Heart right ventricle (tissue), 16 donors: ENCODE measurements around the gene NKAPL. TPM values are rescaled to one million over a fixed set of nuclear protein-coding genes. Genes with fewer than 3 reads are reported as not detected.

ENCODE experiments used
- ATAC-seq, 8 donors: fragments of 200-7000 bp; cut with Tn5 transposase; one replicate each; pipeline ENCODE4 v1.9.1; 2020; ENCODE audit warnings: mild to moderate bottlenecking in 8 of 8, moderate library complexity in 8 of 8, moderate number of reproducible peaks in 1 of 8
- DNase-seq, 2 donors: peaks; one replicate each; pipeline ENCODE4 v3.0.0-alpha.2; 2020
- H3K27ac ChIP-seq, 10 donors: fragments of 200-600 bp; sonication (generic) in 2 of 10; one replicate each; pipeline versions ENCODE4 v1.5.0 to v1.8.0; 2020 to 2022; ENCODE audit warnings: mild to moderate bottlenecking in 3 of 10
- H3K27me3 ChIP-seq, 7 donors: fragments of 200-600 bp; one replicate each; pipeline ENCODE4 v1.8.0; 2021 to 2022; ENCODE audit warnings: mild to moderate bottlenecking in 2 of 7
- H3K36me3 ChIP-seq, 9 donors: fragments of 200-600 bp; sonication (generic) in 1 of 9; one replicate each; pipeline versions ENCODE4 v1.5.0 to v1.8.0; 2020 to 2022; ENCODE audit warnings: mild to moderate bottlenecking in 2 of 9
- H3K4me1 ChIP-seq, 9 donors: fragments of 200-600 bp; sonication (generic) in 1 of 9; one replicate each; pipeline versions ENCODE4 v1.5.0 to v1.8.0; 2020 to 2022; ENCODE audit warnings: mild to moderate bottlenecking in 4 of 9
- H3K4me3 ChIP-seq, 10 donors: fragments of 200-600 bp; sonication (generic) in 2 of 10; one replicate each; pipeline versions ENCODE4 v1.5.0 to v1.8.0; 2020 to 2022; ENCODE audit warnings: mild to moderate bottlenecking in 7 of 10, moderate library complexity in 2 of 10
- H3K9me3 ChIP-seq, 11 donors: fragments of 200-600 bp in 10 of 11; sonication (generic) in 2 of 11; one replicate each; pipeline versions ENCODE4 v1.5.0 to v1.8.0; 2013 to 2022; ENCODE audit warnings: mild to moderate bottlenecking in 2 of 11, control low read depth in 1 of 11, moderate library complexity in 1 of 11
- CTCF ChIP-seq, 9 donors: fragments of 200-600 bp; sonication (generic) in 2 of 9; IDR thresholded peaks; one replicate each; pipeline versions ENCODE4 v1.5.0 to v1.8.0; 2021 to 2022; ENCODE audit warnings: antibody characterized with exemption in 9 of 9, mild to moderate bottlenecking in 5 of 9, moderate library complexity in 1 of 9
- WGBS, 2 donors: extraction: QIAGEN DNeasy Blood & Tissue Kit; methylation state at CpG; one replicate each; pipeline ENCODE4 v1.1.7; 2013; ENCODE audit warnings: inconsistent platforms in 1 of 2; 5-methylcytosine and 5-hydroxymethylcytosine counted together
- intact Hi-C, 10 donors: fragments of 100-400 bp; cut with DNase I; formaldehyde crosslinking; loops; one replicate each; pipeline versions ENCODE4 v1.11.1 to v1.14.2; 2022
- polyA plus RNA-seq, 2 donors: library from polyadenylated mRNA; stranded (reverse); fragments of 200-250 nt; gene quantifications; one replicate each; pipeline ENCODE4 v1.2.3, GENCODE V29; 2013
- total RNA-seq, 10 donors: library from RNA; stranded (reverse); fragmentation: NEBNext Ultra II Directional in 3 of 10; extraction: Animal tissue kit (Norgen Biotek cat#: 25700) in 3 of 10; gene quantifications; one replicate each; pipeline versions ENCODE4 v1.2.1 to v1.2.4, GENCODE V29; 2021 to 2023
- donor health status: Arrhythmogenic right ventricular cardiomyopathy.
- donor health status: ischemic (EF 13 %, LVEDD 7.1; RV severe dilation, severe dysfunction).
- donor health status: healthy with polysubstance abuse.
- donor health status: DM: no; HTN: yes; CAD: no.
- donor health status: DM: no; HTN: no; CAD: no.
- donor health status: ischemic (EF 25% LVEDD 6.9; RV normal size, moderate dysfunction).
- donor health status: ischemic (EF 25% LVEDD 5.7; RV mildly dilated, moderate dysfunction).
- donor health status: healthy.
- donor health status: DM: yes; HTN: yes; CAD: no.
- donor health status: Ischemic cardiomyopathy.
- donor health status: ischemic (EF 35%, LVEDD 5.7; RV mildly dilated, moderate dysfunction).
- donor health status: nonischemic (EF 11% LVEDD 7.7; RV severe dilation, severe dysfunction).
- donor health status: DM: yes; HTN: yes; CAD: no.
- donor health status: PGD.
- donor health status: ischemic (EF 29% LVEDD 5.4; RV normal size, mild dysfunction).
- donor health status: nonischemic (EF 23%, LVEDD 6.1; RV moderate dilation, normal function).

The NKAPL gene
- total and polyA plus RNA-seq, 12 donors, result 2.7 to 9.7 (median 6.7) TPM

- ATAC-seq, result no peak
- no peak overlapping the region for H3K4me3 ChIP-seq
- H3K27me3 ChIP-seq, result no peaks in the 10 kb centered on the region
- H3K36me3 ChIP-seq, result peaks cover 0 to 72% (median 40%) of the 10 kb centered on the region in 9 donors
- intact Hi-C loops, result no loop called here
- H3K27ac ChIP-seq, result no peak overlapping the region
- DNase-seq, result no peak
- TF ChIP-seq CTCF (IDR thresholded peaks at IDR 0.05), result no peak
- peaks cover 0 to 16% (median 0%) of the 10 kb centered on the region in 9 donors for H3K4me1 ChIP-seq
- no peaks in the 10 kb centered on the region for H3K9me3 ChIP-seq
Observed at GRCh38 chr6:28274888-28275287, 15.8 kb downstream of the NKAPL start.

GRCh38 chr6:28277746-28278145 is 18.6 kb downstream of the NKAPL start:
- Histone ChIP-seq H3K4me3 (no peak overlapping the region), H3K4me1 (peaks cover 0 to 31% (median 11%) of the 10 kb centered on the region in 9 donors), H3K36me3 (peaks cover 0 to 55% (median 31%) of the 10 kb centered on the region in 9 donors), H3K27ac (no peak overlapping the region), H3K27me3 (peaks cover 0 to 6% (median 0%) of the 10 kb centered on the region in 7 donors), H3K9me3 (peaks cover 0 to 3% (median 0%) of the 10 kb centered on the region in 11 donors)
- intact Hi-C loops, result no loop called here
- no peak for TF ChIP-seq CTCF (IDR thresholded peaks at IDR 0.05)
- DNase-seq (no peak), ATAC-seq (no peak)
- 73 to 84% methylated on average over 3 of the region's 3 CpGs for whole genome bisulfite sequencing, 2 donors

- no peak for TF ChIP-seq CTCF (IDR thresholded peaks at IDR 0.05)
- peak overlapping the region in 7 of 10 donors; percentile 43 to 77 (median 62) for H3K27ac ChIP-seq
- H3K9me3 ChIP-seq, result peaks cover 0 to 10% (median 0%) of the 10 kb centered on the region in 11 donors
- DNase-seq, result no peak
- intact Hi-C loops, result loop anchor here in 6 of 10 donors (2.0 to 10.0 kb wide), 5 partner anchors 52 to 76 kb away; partner anchors contain the start of genes ZSCAN31 (in 3 of the 6) and ZKSCAN3 (in 1 of the 6)
- peak overlapping the region; percentile 47 to 88 (median 76) for H3K4me3 ChIP-seq
- 46 to 48% methylated on average over 3 of the region's 3 CpGs for WGBS, 2 donors
- peaks cover 0 to 55% (median 18%) of the 10 kb centered on the region in 9 donors for H3K36me3 ChIP-seq
- H3K4me1 ChIP-seq, result peaks cover 0 to 16% (median 11%) of the 10 kb centered on the region in 9 donors
- no peak for ATAC-seq
- H3K27me3 ChIP-seq, result peaks cover 0 to 6% (median 0%) of the 10 kb centered on the region in 7 donors
Observed at GRCh38 chr6:28280595-28281287, 21.6 kb downstream of the NKAPL start.

- peaks cover 0 to 6% (median 0%) of the 10 kb centered on the region in 7 donors for H3K27me3 ChIP-seq
- H3K36me3 ChIP-seq, result peaks cover 0 to 55% (median 14%) of the 10 kb centered on the region in 9 donors
- peak; percentile 92 to 98 (median 96) for ATAC-seq
- peak in 2 of 9 donors; percentile 2 to 14 for TF ChIP-seq CTCF (IDR thresholded peaks at IDR 0.05)
- H3K9me3 ChIP-seq, result peaks cover 0 to 10% (median 0%) of the 10 kb centered on the region in 11 donors
- H3K4me3 ChIP-seq, result peak within 1 kb of the TSS; percentile 47 to 88 (median 76)
- peak within 1 kb of the TSS in 8 of 10 donors; percentile 34 to 77 (median 60) for H3K27ac ChIP-seq
- peaks cover 0 to 16% (median 11%) of the 10 kb centered on the region in 9 donors for H3K4me1 ChIP-seq
- DNase-seq, result peak; percentile 72 to 85
- intact Hi-C loops, result loop anchor here in 6 of 10 donors (2.0 to 10.0 kb wide), 5 partner anchors 51 to 75 kb away; partner anchors contain the start of genes ZSCAN31 (in 3 of the 6) and ZKSCAN3 (in 1 of the 6)
- 0 to 2% methylated on average over 50 of the region's 50 CpGs for WGBS, 2 donors
Observed at GRCh38 chr6:28281288-28282064, 22.4 kb downstream of the NKAPL start, which contains the start of gene PGBD1. Gene PGBD1, plus strand, starts transcription at chr6:28281572. Its CDS starts 2,242 bp downstream, at chr6:28283814.
